ENCODE results near the gene BICC1.
"Not testable (repeated sequence)": the region's sequence is repeated elsewhere in the genome, so short reads cannot be mapped to it uniquely, and the experiment has no call there.

BICC1 gene

DNA sequence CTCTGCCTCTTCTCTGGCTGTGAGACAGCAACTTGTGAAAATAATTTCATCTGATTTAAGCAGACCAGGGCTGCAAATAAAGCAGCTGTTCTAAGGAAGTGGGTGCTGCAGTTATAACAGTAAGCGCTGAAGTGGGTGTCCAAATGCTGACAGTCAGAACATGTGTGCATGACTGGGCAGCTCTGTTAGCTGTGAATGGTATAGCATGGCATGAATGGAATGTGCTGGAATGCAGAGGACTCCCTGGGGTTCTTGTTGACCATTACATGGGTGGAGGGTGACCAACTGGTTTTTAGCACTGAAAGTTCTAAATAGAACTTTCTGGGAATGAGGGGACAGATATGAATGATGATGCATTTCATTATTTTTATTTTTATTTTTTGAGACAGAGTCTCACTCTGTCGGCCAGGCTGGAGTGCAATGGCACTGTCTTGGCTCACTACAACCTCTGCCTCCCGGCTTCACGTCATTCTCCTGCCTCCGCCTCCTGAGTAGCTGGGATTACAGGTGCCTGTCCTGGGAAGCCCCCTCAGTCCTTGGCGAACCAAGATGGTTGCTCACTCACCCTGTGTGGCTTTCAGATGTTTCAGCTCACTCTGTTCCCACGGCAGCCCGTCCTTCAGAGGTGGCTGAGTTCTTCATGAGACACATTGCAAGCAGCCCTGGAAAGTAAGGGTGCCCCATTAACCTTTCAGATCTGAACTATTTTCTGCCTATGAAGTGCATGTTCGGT is 344.0 kb downstream of the BICC1 start:
- no peak for DNase-seq (ENCODE audit: low spot score)

DNA sequence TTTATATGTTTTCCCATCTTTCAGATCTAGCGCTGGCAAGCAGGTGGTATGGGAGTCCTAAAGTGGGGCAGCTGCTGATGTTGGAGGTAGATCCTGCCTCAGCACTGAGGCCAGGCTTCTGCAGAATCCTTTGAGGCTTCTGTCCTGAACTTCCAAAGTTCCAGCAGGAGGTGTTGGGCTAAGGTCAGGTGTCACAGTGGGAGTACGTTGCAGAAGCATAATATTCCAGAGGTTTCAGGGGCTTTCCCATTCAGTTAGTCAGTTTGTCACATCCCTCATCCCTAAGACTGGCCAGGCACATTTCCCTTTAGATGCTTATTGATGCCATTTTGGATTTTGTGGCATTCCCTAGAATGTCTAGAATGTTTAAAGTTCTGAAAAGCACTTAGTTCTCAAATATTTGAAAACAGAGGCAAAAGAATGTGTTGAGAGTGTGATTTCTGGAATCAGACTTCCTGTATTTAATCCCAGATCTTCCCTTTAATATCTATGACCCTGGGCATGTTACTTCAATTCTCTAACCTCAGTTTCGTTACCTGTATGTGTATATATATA is 344.7 kb downstream of the BICC1 start:
- DNase-seq (ENCODE audit: low spot score) = no peak

DNA sequence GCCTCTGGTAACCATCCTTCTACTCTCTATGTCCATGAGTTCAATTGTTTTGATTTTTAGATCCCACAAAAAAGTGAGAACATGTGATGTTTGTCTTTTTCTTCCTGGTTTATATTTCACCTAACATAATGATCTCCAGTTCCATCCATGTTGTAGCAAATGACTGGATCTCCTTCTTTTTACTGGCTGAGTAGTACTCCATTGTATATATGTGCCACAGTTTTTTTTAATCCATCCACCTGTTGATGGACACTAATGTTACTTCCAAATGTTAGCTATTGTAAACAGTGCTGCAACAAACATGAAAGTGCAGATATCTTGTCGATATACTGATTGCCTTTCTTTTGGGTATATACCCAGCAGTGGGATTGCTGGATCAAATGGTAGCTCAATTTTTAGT is 345.5 kb downstream of the BICC1 start:
- not testable (repeated sequence) for DNase-seq (ENCODE audit: low spot score)

DNA sequence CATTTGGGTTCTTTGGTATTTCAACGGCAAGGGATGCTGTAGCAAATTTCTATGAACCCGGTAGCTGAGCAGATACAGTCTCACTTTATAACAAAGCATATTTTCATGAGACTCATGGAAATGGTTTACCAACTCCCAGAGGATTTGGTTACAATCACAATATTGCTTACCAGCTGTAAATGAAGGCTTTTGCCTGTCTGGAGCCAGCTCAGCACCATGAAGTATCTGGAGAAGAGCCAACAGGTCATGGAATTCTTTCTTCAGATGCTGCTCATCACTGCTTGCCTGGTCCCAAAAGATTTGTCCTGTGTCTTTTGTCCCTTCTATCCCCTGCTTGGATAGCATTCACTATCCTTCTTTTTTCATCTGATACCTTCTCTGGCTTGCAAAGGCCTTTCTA is 346.9 kb downstream of the BICC1 start:
- no peak for DNase-seq (ENCODE audit: low spot score)

- no peak for DNase-seq (ENCODE audit: low spot score)
Measured at GRCh38 chr10:58867683-58868082, 355.0 kb downstream of the BICC1 start.

DNA sequence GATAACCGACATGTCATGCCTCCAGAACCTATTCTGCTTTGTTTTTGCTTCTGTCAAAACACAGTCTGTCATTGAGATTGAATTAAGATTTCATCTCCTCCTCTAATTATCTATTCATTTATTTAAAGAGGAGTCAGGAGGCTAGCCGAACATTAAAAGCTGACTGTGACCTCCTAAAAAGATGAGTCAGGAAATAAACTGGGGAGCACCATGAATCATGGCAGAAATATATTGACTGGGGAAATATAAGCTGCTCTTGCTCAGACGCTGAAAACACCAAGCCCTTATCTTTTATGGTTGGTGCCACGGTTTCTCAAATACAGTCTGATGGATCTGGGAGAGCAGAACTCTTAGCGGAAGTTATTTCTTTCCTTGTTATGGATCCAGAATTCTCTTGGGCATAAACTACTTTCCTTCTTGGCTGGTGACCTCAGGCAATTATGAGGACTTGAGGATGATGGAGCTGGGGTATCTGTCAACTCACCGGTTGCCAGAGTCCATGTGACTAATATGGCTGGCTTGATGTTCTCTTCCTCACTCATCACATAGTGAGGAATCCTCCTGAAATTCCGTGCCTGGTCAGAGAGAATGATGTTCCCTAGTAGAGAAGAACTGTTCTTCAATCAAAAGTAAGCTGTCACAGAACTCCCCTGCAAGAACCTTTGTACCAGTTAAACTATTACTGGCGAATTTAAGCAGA is 356.2 kb downstream of the BICC1 start:
- DNase-seq (ENCODE audit: low spot score) = no peak

- DNase-seq (ENCODE audit: low spot score) = no peak
Measured at GRCh38 chr10:58870070-58870469, 357.4 kb downstream of the BICC1 start.

- no peak for DNase-seq (ENCODE audit: low spot score)
Measured at GRCh38 chr10:58873161-58873560, 360.5 kb downstream of the BICC1 start.

Data from kidney capillary endothelial cell (primary cell).